ENCODE results near the gene VEPH1.

Gene VEPH1

GRCh38 chr3:157487339-157487738, 15.9 kb downstream of the VEPH1 start:
- no peak overlapping the region for H3K27ac ChIP-seq
- DNase-seq (ENCODE audit: low read depth, low spot score): no peak

GRCh38 chr3:157479464-157480243, 23.6 kb downstream of the VEPH1 start:
- H3K27ac ChIP-seq: no peak overlapping the region
- no peak for DNase-seq (ENCODE audit: low read depth, low spot score)

GRCh38 chr3:157477441-157477840, 25.8 kb downstream of the VEPH1 start:
- H3K27ac ChIP-seq: no peak overlapping the region
- no peak for DNase-seq (ENCODE audit: low read depth, low spot score)

- no peak for DNase-seq (ENCODE audit: low read depth, low spot score)
- no peak overlapping the region for H3K27ac ChIP-seq
Observed at GRCh38 chr3:157475921-157476414, 27.2 kb downstream of the VEPH1 start.

- DNase-seq (ENCODE audit: low read depth, low spot score): no peak
- H3K27ac ChIP-seq: no peak overlapping the region
Observed at GRCh38 chr3:157472648-157473047, 30.6 kb downstream of the VEPH1 start.

GRCh38 chr3:157471064-157471463, 32.2 kb downstream of the VEPH1 start:
- no peak overlapping the region for H3K27ac ChIP-seq
- no peak for DNase-seq (ENCODE audit: low read depth, low spot score)

- no peak overlapping the region for H3K27ac ChIP-seq
Observed at GRCh38 chr3:157469561-157470294, 33.5 kb downstream of the VEPH1 start.

GRCh38 chr3:157467200-157467599, 36.0 kb downstream of the VEPH1 start:
- DNase-seq (ENCODE audit: low read depth, low spot score): no peak
- H3K27ac ChIP-seq: no peak overlapping the region

More at GRCh38 chr3:157469561-157470294, 33.5 kb downstream of the VEPH1 start:
- DNase-seq (ENCODE audit: low read depth, low spot score): no peak

GRCh38 chr3:157465741-157466140, 37.5 kb downstream of the VEPH1 start:
- no peak overlapping the region for H3K27ac ChIP-seq
- DNase-seq (ENCODE audit: low read depth, low spot score): no peak

GRCh38 chr3:157464321-157464720, 38.9 kb downstream of the VEPH1 start:
- DNase-seq (ENCODE audit: low read depth, low spot score): no peak
- H3K27ac ChIP-seq: no peak overlapping the region

GRCh38 chr3:157463816-157464215, 39.4 kb downstream of the VEPH1 start:
- no peak for DNase-seq (ENCODE audit: low read depth, low spot score)
- H3K27ac ChIP-seq: no peak overlapping the region

GRCh38 chr3:157460253-157460652, 43.0 kb downstream of the VEPH1 start:
- H3K27ac ChIP-seq: no peak overlapping the region
- DNase-seq (ENCODE audit: low read depth, low spot score): no peak

GRCh38 chr3:157459706-157460105, 43.5 kb downstream of the VEPH1 start:
- no peak overlapping the region for H3K27ac ChIP-seq

GRCh38 chr3:157453824-157454223, 49.4 kb downstream of the VEPH1 start:
- no peak overlapping the region for H3K27ac ChIP-seq

More at GRCh38 chr3:157459706-157460105, 43.5 kb downstream of the VEPH1 start:
- no peak for DNase-seq (ENCODE audit: low read depth, low spot score)

GRCh38 chr3:157452097-157452496, 51.1 kb downstream of the VEPH1 start:
- no peak for DNase-seq (ENCODE audit: low read depth, low spot score)

More at GRCh38 chr3:157453824-157454223, 49.4 kb downstream of the VEPH1 start:
- no peak for DNase-seq (ENCODE audit: low read depth, low spot score)

GRCh38 chr3:157447026-157447694, 56.1 kb downstream of the VEPH1 start:
- no peak for DNase-seq (ENCODE audit: low read depth, low spot score)
- peak overlapping the region; percentile 16 for H3K27ac ChIP-seq

More at GRCh38 chr3:157452097-157452496, 51.1 kb downstream of the VEPH1 start:
- H3K27ac ChIP-seq: no peak overlapping the region

GRCh38 chr3:157445857-157446256, 57.4 kb downstream of the VEPH1 start:
- DNase-seq (ENCODE audit: low read depth, low spot score): peak; percentile 40
- no peak overlapping the region for H3K27ac ChIP-seq

- H3K27ac ChIP-seq: no peak overlapping the region
- no peak for DNase-seq (ENCODE audit: low read depth, low spot score)
Observed at GRCh38 chr3:157444797-157445184, 58.4 kb downstream of the VEPH1 start.

- H3K27ac ChIP-seq: no peak overlapping the region
- DNase-seq (ENCODE audit: low read depth, low spot score): no peak
Observed at GRCh38 chr3:157443905-157444796, 59.1 kb downstream of the VEPH1 start.

- no peak for DNase-seq (ENCODE audit: low read depth, low spot score)
- H3K27ac ChIP-seq: no peak overlapping the region
Observed at GRCh38 chr3:157442729-157443128, 60.5 kb downstream of the VEPH1 start.
